Fibroblast of peridontal ligament (primary cell): ENCODE measurements around the gene EXOC6B.

Experiments used
- DNase-seq: peaks from one replicate; pipeline ENCODE4 v3.0.0-alpha.2; 2010; ENCODE audit errors: extremely low read depth

The EXOC6B gene

DNA sequence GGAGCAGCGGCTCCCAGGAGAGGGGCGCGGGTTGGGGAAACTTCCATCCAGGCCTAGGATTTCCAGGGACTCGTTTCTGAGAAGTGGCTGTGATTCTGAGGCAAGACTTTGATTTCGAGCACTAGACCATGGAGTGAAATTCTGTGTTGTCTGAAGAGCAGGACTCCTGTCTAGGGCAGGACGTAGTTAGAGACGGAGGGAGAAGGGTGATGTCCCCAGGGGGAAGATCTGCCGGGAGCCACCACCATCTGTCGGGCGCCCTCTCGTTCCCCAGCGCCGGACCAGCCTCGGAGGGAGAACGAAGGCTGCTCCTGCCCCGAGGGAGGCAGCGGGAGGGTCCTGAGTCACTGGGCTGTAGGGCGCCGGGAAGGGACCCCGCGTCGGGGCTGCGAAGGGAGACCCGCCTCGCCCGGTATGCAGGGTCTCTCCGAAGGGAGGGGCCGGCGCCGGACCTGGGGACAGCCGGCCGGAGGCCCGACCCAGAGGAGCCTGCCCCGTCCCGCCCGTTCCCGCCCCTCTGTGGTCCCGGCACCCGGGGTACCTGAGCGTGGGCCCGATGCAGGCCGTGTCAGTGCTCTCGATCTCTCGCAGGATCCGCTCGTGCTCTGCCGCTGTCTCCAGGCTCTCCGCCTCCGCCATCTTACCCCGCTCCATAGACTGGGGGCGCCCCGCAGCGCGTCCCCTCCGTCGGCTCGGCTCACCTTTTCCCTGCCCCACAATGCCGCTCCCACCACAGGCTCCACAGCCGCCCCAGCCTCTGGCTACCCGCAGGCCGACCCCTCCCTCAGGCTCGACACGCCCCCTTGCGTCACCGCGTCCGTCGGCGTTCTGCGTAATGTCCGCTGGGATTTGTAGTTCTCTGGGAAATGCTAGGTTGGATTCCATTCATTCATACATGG lies at the start of gene EXOC6B:
EXOC6B (minus strand) TSS at position 777 of the 899 bp plus-strand sequence.
- DNase-seq, result peak; percentile 87

DNA sequence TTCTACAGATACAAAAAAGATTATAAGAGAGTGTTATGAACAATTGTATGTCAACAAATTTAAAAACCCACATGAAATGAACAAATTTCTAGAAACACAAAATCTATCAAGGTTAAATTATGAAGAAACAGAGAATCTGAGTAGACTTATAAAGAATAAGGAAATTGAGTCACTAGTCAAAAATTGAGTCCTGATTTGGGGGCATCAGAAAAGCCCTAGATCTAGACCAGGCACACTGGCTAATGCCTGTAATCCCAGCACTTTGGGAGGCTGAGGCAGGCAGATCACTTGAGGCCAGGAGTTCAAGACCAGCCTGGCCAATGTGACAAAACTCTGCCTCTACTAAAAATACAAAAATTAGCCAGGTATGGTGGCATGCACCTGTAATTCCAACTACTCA lies 46.0 kb upstream of the EXOC6B start:
- no peak for DNase-seq

DNA sequence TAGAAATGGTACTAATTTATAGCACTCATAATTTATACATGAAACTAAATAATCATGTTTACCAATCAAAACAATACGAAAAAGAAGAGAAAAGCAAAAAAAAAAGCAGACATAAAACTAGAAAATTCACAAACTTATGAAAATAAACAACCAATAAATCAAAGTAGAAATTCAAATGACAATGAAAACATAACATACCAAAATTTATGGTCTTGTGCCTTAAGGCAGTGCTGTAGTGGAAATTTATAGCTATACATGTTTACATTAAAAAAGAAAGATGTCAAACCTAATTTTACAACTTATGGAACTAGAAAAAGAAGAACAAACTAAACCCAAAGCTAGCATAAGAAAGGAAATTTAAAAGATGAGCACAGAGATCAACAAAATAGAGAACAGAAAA lies 45.2 kb upstream of the EXOC6B start:
- no peak for DNase-seq

DNA sequence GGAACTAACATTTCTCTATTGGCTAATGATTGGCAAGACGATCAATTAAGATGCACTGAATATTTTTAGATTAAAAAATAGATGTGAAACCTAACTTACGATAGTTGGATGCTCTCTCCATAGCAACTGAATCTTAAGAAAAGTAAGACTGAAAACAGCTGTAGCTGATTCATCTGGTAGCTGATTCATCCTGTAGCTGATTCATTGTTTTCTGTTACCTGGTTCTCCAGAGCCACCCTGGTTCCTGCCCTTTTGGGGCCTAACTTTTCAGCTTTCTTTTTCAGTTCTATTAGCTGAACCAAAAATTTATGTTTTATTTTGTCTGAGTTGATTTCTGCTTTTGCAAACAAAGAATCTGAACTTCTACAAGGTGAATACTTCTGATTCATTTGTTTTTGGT lies 38.7 kb upstream of the EXOC6B start:
- DNase-seq, result peak; percentile 16

DNA sequence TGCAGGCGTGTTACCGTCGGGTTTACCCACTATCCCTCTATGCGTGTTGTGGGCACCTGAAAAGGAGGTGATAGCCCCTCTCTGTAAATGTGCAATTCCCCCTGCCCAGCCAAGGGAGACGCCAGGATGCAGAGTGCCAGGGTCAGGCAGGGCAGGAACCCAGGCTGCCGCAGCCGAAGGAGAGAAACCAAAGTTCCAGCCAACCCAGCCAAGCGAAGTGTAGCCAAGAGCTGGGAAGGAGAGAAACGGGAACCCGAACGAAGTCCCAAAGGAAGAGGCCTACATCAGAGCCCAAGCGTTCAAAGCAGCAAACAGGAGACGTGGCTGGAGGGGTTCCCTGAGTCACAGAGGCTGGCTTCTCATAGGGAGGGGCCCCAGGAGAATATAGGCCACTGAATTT lies 37.2 kb upstream of the EXOC6B start:
- no peak for DNase-seq

DNA sequence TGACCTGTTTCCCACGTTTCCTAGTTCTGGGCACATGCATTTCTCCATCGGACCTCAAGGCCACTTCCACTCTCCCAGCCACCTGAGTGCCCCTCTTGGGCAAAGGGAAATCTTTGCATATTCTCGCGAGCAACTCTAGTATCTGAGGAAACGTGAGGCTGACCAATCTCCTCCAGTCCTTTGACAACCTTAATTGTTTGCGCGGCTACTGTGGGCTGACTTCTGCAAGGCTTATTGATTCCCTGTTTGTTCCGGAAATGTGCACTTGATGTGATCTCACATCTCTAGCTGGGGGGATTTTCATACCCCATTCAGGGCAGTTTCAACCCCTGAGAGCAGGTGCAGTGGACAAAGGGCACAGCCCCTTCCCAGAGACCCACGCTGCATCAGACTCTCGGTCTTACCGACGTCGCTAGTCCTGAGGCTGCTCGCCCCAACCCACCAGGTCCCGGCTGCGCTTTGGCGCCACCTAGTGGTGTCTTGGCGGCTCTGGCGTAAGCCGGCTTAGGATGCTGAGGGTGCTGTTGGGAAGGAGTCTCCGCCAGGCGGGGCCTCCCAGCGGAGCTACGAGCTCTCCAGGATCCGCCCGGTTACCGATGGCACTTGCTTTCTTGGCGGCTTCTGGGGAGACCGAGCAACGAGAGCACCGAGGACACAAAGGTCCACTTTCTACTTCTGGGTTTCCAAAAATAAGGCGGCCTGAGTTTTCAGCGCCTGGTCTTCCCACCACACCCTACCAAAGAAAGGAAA lies 36.6 kb upstream of the EXOC6B start:
- peak; percentile 86 for DNase-seq

DNA sequence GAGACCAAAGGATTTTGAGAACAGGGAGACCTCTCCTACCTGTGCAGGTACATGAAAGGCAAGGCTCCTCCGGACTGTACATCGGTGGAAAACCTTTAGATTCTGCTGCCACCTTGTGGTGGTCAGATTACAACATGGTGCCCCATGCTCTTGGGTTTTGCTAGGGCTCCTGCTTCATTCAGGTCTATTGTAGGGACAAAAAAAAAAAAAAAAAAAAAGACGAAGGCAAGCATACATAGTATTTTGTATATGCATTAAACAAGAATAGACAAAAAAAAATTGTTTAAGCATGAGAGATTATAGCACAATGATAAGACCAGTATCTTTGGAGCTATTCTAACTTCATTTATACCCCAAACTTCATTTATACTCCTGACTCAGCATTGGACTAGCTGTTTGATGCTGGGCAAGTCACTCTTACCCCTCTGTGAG lies 34.0 kb upstream of the EXOC6B start:
- peak; percentile 57 for DNase-seq

DNA sequence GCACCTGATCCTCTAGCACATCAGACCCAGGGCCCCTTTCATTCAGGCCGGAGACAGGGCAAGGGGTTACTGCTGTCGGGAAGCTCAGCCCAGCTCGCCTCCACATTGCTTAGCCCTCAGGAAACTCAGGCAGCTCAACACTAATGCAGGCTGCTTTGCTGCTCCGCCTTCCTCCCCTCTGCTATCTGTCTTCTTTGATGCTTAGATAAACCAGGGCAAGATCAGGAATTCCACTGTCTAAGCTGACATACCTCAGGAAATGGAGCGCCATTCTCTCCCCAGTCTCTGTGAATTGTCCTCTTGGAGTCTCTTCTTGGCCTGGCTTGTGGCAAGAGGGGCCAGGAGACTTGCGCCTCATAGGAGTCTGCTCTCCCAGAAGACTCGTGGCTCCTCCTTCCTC lies 25.5 kb upstream of the EXOC6B start:
- no peak for DNase-seq

DNA sequence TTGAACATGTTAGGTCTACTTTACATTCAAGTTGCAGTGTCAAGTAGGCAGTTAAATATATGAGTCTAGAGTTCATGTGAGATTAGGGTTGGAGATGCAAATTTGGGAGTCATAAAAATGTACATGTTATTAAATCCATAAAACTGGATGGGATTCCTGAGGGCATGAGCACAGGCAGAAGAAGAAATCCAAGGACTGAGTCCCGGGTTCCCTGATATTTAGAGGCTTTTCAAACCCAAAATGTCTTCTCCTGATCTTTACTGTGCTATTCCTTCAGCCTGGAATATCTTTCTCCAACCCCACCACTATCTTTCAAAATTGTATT lies 23.3 kb upstream of the EXOC6B start:
- no peak for DNase-seq

DNA sequence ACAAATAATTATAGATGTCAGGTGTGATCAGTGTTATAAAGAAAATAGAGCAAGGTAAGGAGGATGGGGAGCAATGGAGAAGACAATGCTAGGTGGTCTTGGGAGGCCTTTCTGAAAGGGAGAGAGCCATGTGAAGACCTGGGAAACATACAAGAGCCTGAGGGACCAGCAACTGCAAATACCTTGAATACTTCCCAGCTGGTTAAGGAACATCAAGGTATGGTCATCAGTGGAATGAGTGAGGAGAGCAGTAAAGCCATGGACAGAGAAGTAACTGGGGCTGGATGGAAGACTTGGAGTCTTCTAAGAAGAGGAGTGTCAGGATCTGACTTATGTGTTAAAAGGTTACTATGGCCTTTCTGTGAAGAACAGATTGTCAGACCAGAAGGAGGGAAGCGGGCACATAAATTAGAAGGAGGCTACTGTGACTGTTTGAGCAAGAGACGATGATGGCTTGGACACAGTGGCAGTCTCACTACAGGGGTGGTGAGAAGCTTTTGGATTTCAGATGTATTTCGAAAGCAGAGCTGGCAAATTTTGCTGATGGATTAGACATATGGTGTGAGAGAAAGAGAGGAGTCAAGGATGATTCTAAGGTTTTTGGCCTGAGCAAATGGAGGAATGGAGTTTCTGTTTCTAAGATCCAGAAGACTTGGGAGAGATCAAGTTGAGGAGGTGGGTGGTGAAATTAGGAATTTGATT lies 22.8 kb upstream of the EXOC6B start:
- DNase-seq, result no peak

DNA sequence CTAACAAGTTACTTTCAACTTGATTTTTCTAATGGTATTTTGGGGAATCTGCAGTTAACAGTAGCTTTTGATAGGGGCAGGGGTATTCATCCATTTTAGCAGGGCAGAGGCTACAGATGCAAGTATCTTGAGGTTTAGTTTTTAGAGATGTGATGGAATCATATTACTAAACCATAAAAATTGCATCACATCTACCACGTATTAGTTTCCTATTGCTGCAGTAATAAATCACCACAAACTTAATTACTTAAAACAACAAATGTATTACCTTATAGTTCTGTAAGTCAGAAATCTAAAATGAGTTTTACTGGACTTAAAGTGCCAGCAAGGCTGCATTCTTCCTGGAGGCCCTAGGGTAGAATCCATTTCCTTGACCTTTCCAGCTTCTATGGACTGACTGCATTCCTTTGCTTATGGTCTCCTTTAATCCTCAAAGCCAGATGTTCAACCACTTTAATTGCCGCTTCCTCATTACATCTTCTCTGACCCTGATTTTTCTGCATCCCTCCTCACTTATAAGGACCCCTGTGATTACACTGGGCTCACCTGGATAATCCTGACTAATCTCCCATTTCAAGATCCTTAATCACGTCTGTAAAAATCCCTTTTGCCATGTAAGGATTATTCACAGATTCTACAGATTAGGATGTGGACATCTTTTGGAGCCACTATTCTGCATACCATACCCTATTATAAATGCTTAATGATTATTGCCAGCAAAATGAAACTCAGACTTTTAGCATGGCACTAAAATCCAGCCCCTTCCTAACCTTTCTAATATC lies 21.9 kb upstream of the EXOC6B start:
- DNase-seq, result no peak

DNA sequence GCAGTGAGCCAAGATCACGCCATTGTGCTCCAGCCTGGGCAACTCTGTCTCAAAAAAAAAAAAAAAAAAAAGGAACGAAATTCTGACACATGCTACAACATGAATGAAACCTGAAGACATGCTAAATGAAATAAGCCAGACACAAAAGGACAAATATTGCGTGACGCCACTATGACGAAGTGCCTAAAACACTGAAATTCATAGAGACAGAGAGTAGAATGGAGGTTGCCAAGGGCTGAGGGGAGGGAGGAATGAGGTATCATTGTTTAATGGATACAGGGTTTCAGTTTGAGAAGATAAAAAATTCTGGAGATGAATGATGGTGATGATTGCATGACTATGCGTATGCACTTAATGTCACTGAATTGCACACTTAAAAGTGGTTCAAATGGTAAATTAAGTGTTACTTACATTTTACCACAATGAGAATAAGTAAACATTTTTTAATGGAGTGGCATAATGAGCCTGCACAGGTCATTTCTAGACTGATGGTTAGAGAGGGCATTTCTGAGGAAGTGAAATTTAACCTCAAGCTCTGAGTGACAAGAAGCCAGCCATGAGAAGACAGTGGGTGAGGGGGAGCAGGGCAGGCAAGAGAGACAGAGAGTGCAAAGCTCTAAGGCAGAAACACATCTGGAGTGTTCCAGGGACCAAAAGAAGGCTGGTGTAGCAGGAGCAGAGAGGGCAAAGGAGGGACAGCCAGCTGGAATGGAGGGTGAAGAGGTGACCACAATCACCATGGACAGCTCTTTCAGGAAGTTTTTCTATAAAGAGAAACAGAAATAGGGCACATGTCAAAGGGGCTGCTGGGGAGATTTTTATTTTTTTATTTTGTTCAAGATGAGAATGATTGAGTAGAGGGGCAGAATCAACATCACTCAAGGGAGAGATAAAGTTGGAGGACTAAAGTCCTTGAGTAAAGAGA lies 20.6 kb upstream of the EXOC6B start:
- DNase-seq, result no peak

DNA sequence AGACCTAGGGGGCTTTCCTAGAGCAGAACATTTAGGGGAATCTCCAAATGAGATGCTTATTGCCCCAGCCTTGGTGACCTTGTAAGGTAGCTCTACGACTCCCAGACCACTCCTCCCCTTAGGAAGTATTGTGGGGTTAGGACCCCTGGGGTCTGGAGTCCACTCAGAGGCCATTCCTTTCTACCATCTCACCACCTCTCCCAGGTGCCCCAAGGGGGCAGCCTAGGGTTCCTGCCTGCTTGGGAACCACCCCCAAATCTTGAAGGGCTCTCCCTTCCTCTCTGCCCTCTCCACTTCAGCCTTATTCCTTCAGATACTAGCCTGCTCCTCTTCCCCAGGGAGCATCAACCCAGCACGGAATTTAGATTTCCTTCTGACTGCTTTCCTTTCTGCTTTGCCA lies 17.5 kb upstream of the EXOC6B start:
- DNase-seq, result no peak

DNA sequence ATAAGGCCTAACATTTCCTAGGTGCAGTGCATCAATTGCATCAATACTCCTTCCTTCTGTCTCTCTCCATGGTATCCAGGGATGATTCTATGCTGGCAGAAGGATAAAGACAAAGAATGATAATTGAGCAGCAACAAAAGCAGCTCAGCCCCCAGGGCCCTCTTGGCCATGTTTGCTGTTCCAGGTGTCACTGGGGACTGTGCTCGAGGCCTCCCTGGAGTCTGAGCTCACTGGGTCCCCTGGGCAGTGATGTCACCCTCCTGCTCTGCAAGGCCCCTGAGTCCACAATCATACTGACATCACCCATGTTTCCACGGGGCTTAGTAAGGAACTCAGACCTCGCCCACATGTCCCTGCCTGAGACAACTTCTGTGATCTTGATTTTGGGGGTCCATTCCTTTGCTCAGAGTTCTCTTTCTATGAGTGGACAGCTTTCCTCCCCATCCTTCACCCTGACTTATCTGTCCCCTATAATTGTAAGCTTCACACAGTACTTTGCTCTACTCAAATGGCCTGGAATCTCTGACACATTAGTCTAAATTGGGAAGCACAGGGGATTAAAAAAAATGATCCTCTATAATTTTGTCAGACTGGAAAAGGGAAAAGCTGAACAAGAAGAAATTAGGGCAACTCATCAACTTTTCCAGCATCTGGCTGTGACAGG lies 15.8 kb upstream of the EXOC6B start:
- DNase-seq, result no peak

DNA sequence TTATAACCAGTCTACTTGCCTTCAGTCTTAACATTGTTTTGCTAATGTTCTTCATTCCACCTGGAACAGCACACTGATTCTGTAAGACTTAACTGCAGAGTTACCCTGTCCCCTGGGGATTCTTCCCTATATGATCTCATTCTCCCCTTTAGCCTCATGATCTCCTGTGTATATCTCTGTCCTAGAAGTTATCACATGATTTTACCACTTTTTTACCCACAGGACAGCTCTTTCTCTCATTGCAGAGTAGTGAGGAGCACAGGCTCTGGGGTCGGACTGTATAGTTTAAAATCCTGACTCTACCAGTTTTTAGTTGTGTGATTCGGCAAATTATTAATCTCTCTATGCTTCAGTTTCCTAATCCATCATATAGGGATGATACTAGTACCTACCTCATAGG lies 14.2 kb upstream of the EXOC6B start:
- DNase-seq, result no peak

DNA sequence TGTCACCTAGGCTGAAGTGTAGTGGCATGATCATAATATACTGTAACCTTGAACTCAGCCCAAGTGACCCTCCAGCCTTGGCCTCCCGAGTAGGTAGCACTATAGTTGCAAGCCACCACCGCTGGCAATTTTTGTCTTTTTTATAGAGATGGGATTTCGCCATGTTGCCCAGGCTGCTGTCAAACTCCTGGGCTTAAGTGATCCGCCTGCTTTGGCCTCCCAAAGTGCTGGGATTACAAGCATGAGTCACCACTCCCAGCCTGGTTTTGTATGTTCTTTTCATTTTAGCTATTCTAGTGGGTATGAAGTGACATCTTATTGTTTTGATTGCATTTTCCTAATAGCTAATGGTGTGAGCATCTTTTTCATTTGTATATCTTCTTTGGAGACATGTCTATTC lies 11.3 kb upstream of the EXOC6B start:
- peak; percentile 35 for DNase-seq

DNA sequence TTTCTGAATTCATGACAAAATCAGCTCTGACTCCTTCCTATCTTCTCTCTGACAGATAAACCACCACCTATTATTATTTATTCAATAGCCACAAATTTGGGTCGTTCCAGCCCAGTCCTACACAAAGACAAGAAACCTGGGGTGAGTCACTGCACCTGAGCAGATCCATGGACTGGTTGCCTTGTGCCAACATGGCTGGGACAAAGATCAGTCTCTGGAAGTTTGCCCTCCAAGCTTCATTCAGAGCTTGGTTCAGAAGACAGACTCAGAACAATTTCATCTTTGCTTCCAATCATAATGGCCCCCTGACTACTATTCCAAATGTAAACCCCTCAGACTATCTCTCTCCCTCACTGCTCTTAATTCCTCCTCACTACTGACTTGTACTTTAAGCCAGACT lies 9.6 kb upstream of the EXOC6B start:
- DNase-seq, result no peak

DNA sequence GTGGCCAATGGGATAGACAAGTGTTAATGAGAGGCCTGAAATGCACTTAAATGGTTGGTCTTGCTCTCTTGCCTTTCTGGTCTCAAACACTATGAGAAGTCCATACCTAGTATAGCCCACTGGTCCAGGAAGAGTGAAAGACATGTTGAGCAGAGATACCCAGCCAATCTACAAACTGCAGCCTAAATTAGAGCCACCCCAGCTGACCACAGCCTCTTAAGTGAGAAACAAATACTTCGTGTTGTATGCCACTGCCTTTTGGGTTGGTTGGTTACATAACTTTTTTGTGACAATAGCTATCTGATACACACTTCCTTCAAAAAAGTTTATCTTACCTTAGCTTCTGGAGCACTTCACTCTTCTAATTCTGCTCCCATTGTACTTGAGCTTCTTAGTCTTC lies 8.8 kb upstream of the EXOC6B start:
- no peak for DNase-seq

DNA sequence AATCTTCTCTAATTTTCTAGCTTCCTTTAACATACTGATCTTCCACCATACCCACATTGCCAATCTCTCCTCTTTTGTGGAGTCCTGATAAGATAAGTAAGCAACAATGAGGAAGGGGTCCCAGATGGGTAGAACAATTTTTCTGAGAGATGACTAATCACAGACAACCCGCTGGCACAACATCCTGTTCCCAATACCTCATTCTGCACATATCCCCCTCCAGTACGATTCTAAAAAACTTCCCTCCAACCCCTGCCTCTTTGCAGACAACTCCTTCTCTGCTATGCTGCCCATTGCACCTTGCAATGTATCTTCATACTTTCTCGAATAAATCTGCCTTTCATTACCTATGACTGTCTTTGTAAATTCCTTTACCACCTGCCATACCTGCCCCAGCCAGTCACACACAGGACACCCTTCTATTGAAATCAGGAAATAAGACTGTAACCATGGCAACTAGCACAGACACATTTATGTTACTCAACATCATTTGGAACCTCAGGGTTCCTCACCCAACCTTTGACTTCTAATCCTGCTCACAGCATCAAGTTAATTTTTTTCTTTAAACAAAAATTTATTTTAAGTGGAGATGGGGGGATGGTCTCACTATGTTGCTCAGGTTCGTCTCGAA lies 7.4 kb upstream of the EXOC6B start:
- no peak for DNase-seq

DNA sequence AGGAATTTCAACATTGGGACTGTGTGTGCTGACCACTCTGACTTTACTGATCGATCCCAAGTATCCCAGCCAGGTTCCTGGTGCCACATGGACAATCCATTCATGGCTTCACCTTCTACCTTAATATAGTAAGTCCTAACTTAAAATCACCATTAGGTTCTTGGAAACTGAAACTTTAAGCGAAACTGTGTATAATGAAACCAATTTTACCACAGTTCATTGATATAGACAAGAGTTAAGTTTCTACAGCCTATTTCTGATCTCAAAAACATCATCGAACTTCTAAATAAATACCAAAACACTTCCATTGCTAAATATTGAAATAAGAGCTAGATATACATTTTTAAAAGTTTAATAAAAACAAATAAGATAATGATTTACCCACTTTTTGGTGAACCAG lies 4.4 kb upstream of the EXOC6B start:
- DNase-seq, result no peak
